ENCODE measurements around the gene LCAT.

The LCAT gene

GRCh38 chr16:67990018-67990386 lies 46.1 kb upstream of the LCAT start:
- TF ChIP-seq CTCF (IDR thresholded peaks at IDR 0.05; ENCODE audit: insufficient read depth, low read length) (no peak), REST (IDR thresholded peaks at IDR 0.05; ENCODE audit: insufficient replicate concordance, low read depth) (no peak), SPI1 (IDR thresholded peaks at IDR 0.05; ENCODE audit: borderline replicate concordance, low read depth) (no peak), GABPA (IDR thresholded peaks at IDR 0.05; ENCODE audit: low read depth) (no peak), POLR2AphosphoS5 (IDR thresholded peaks at IDR 0.05; ENCODE audit: low read depth) (no peak)
- Histone ChIP-seq H3K4me3 (replicated peaks; ENCODE audit: insufficient read depth, low read length) (no peak overlapping the region), H3K27me3 (ENCODE audit: insufficient read depth, poor library complexity, severe bottlenecking) (no peaks in the 10 kb centered on the region), H3K27ac (replicated peaks) (no peak overlapping the region)
- no peak for DNase-seq (ENCODE audit: low read depth in 1 of 2, low spot score in 1 of 2)

GRCh38 chr16:67989322-67990017 lies 45.5 kb upstream of the LCAT start:
- Histone ChIP-seq H3K4me3 (replicated peaks; ENCODE audit: insufficient read depth, low read length) (no peak overlapping the region), H3K27ac (replicated peaks) (no peak overlapping the region), H3K27me3 (ENCODE audit: insufficient read depth, poor library complexity, severe bottlenecking) (no peaks in the 10 kb centered on the region)
- TF ChIP-seq POLR2AphosphoS5 (IDR thresholded peaks at IDR 0.05; ENCODE audit: low read depth): no peak
- TF ChIP-seq CTCF (IDR thresholded peaks at IDR 0.05; ENCODE audit: insufficient read depth, low read length): no peak
- no peak for TF ChIP-seq SPI1 (IDR thresholded peaks at IDR 0.05; ENCODE audit: borderline replicate concordance, low read depth)
- TF ChIP-seq GABPA (IDR thresholded peaks at IDR 0.05; ENCODE audit: low read depth): no peak
- no peak for TF ChIP-seq REST (IDR thresholded peaks at IDR 0.05; ENCODE audit: insufficient replicate concordance, low read depth)
- no peak for DNase-seq (ENCODE audit: low read depth in 1 of 2, low spot score in 1 of 2)

- DNase-seq (ENCODE audit: low read depth in 1 of 2, low spot score in 1 of 2): no peak
- H3K4me3 ChIP-seq (replicated peaks; ENCODE audit: insufficient read depth, low read length): no peak overlapping the region
- no peak overlapping the region for H3K27ac ChIP-seq (replicated peaks)
- TF ChIP-seq GABPA (IDR thresholded peaks at IDR 0.05; ENCODE audit: low read depth) (no peak), SPI1 (IDR thresholded peaks at IDR 0.05; ENCODE audit: borderline replicate concordance, low read depth) (no peak), REST (IDR thresholded peaks at IDR 0.05; ENCODE audit: insufficient replicate concordance, low read depth) (no peak), CTCF (IDR thresholded peaks at IDR 0.05; ENCODE audit: insufficient read depth, low read length) (no peak), POLR2AphosphoS5 (IDR thresholded peaks at IDR 0.05; ENCODE audit: low read depth) (no peak)
- H3K27me3 ChIP-seq (ENCODE audit: insufficient read depth, poor library complexity, severe bottlenecking): no peaks in the 10 kb centered on the region
Measured at GRCh38 chr16:67988675-67989074, 44.8 kb upstream of the LCAT start.
